K562 treated with DMSO at 1 percent for 4 hours (cell line): Measurements from ENCODE around the gene MED28. TPM values are rescaled to one million over a fixed set of nuclear protein-coding genes. Genes with fewer than 3 reads are reported as not detected.

Experiments used
- total RNA-seq: library from RNA; unstranded; fragments of 300-600 nt; gene quantifications from 2 replicates; pipeline ENCODE4 v1.2.3, GENCODE V29; 2022; ENCODE audit not compliant: insufficient read depth

The MED28 gene
- 15.2 and 17.0 TPM in 2 replicates for total RNA-seq

GRCh38 chr4:17614416-17615299, at the start of gene MED28:
Gene MED28, plus strand, starts transcription at chr4:17614641. Its CDS starts 14 bp downstream, at chr4:17614655.

GRCh38 chr4:17576932-17577664, 37.3 kb upstream of the MED28 start, which contains the start of gene LAP3:
Gene LAP3, plus strand, starts transcription at chr4:17577198. Its CDS starts 268 bp downstream, at chr4:17577466.

Other genes starting within 250 kb of the MED28 start
- gene QDPR, start 102.6 kb upstream of the MED28 start, total RNA-seq = 13.5 and 18.3 TPM in 2 replicates
- gene CLRN2, start 99.5 kb upstream of the MED28 start, total RNA-seq = not detected in 2 replicates
- 38.7 and 40.5 TPM in 2 replicates for gene LAP3, start 37.4 kb upstream of the MED28 start, total RNA-seq
- gene FAM184B, start 167.0 kb downstream of the MED28 start, total RNA-seq = 0.08 TPM in 1 of 2 replicates, not detected in the other
- gene DCAF16, start 196.1 kb downstream of the MED28 start, total RNA-seq = 22.6 and 36.1 TPM in 2 replicates
- 28.8 and 35.0 TPM in 2 replicates for gene NCAPG, start 196.3 kb downstream of the MED28 start, total RNA-seq